Panc1 (cell line): Measurements from ENCODE around the gene CFAP298. TPM values are rescaled to one million over a fixed set of nuclear protein-coding genes. Genes with fewer than 3 reads are reported as not detected.
A peak's percentile ranks its signal among the peaks of the same experiment; 100 is the strongest.

Experiments
- ATAC-seq: fragments of 200-7000 bp; cut with Tn5 transposase; 2 replicates; pipeline ENCODE4 v1.9.1; 2020; ENCODE audit warnings: mild to moderate bottlenecking, moderate library complexity
- BruUV-seq: library from RNA; stranded (reverse); fragments of 400-500 nt; replicated peaks from 2 replicates; lab custom pipeline; 2021; lab: Mats Ljungman, UMichigan
- CTCF ChIA-PET: fragments of 300-600 bp; sonication (Branson Sonifier 250); formaldehyde crosslinking; loops from one replicate; lab custom pipeline; 2022; ENCODE audit warnings: antibody characterized with exemption; lab: Charles Lee
- POLR2A ChIA-PET: fragments of 300-600 bp; sonication (Branson Sonifier 250); formaldehyde crosslinking; loops from one replicate; lab custom pipeline; 2022; ENCODE audit warnings: antibody characterized with exemption; lab: Charles Lee
- DNase-seq: peaks from one replicate; pipeline ENCODE4 v3.0.0-alpha.2; 2010; ENCODE audit warnings: low read depth, low spot score
- H3K27ac ChIP-seq: 2 replicates; pipeline ENCODE4 v1.5.1; 2011; ENCODE audit warnings: mild to moderate bottlenecking, low read length, inconsistent platforms
- H3K27me3 ChIP-seq: fragments of 200-500 bp; sonication (Bioruptor generic); 2 replicates; pipeline ENCODE4 v1.6.0; 2014; ENCODE audit warnings: low read length, inconsistent platforms; ENCODE audit not compliant: control insufficient read depth, insufficient read depth
- H3K36me3 ChIP-seq: fragments of 200-500 bp; sonication (Bioruptor generic); 2 replicates; pipeline ENCODE4 v1.5.1; 2014; ENCODE audit warnings: inconsistent platforms, mild to moderate bottlenecking, low read length, moderate library complexity; ENCODE audit not compliant: control insufficient read depth, insufficient read depth
- H3K4me1 ChIP-seq: 2 replicates; pipeline ENCODE4 v1.5.1; 2011; ENCODE audit warnings: inconsistent platforms, mild to moderate bottlenecking, low read length, moderate library complexity; ENCODE audit not compliant: control insufficient read depth, insufficient read depth
- H3K4me3 ChIP-seq, 2 experiments: 2 replicates each; pipeline ENCODE4 v1.5.1; 2011 to 2012; ENCODE audit warnings: low read depth in 2 of 2, low read length in 2 of 2, mild to moderate bottlenecking in 2 of 2, inconsistent platforms in 1 of 2, moderate library complexity in 1 of 2
- H3K9me3 ChIP-seq: fragments of 200-500 bp; sonication (Bioruptor generic); 2 replicates; pipeline ENCODE4 v1.5.1; 2014; ENCODE audit warnings: low read depth, mild to moderate bottlenecking, inconsistent platforms, low read length, moderate library complexity; ENCODE audit not compliant: control insufficient read depth, insufficient read depth
- POLR2AphosphoS5 ChIP-seq: IDR thresholded peaks from 2 replicates; pipeline ENCODE4 v1.6.1; 2012; ENCODE audit warnings: mild to moderate bottlenecking, low read depth, low read length, moderate library complexity
- REST ChIP-seq, 2 experiments: IDR thresholded peaks; 2 replicates each; pipeline ENCODE4 v1.6.1; 2011 to 2012; ENCODE audit warnings: low read depth in 2 of 2, control low read depth in 1 of 2, low read length in 1 of 2, mild to moderate bottlenecking in 1 of 2, moderate library complexity in 1 of 2; ENCODE audit not compliant: insufficient read depth in 1 of 2
- SIN3A ChIP-seq: IDR thresholded peaks from 2 replicates; pipeline ENCODE4 v1.6.1; 2012; ENCODE audit warnings: low read depth, mild to moderate bottlenecking, low read length, moderate library complexity, borderline replicate concordance; ENCODE audit not compliant: insufficient read depth
- TCF7L2 ChIP-seq: IDR thresholded peaks from 2 replicates; pipeline ENCODE4 v1.6.1; 2011; ENCODE audit warnings: mild to moderate bottlenecking, low read depth, low read length, inconsistent platforms
- in situ Hi-C: cut with HindIII; loops from 2 replicates; pipeline ENCODE4 v1.10.0; 2016; ENCODE audit warnings: low sequenced_read_pairs, low pct_unique_long_range_greater_than_20kb
- intact Hi-C: fragments of 100-400 bp; cut with micrococcal nuclease; formaldehyde crosslinking; loops from one replicate; pipeline ENCODE4 v1.10.0; 2022; ENCODE audit not compliant: unreplicated experiment
- total RNA-seq: library from RNA; stranded (reverse); gene quantifications from one replicate; pipeline ENCODE4 v1.2.1, GENCODE V29; 2021; ENCODE audit not compliant: unreplicated experiment
- TF ChIP-seq, protein P1 (sequence below): fragments of 450-650 bp; IDR thresholded peaks from 2 replicates; pipeline ENCODE4 v1.5.1; 2017; ENCODE audit warnings: mild to moderate bottlenecking

The CFAP298 gene
- total RNA-seq, 1 experiment from 2014 or later, result 42.0 TPM

GRCh38 chr21:32574946-32575925, 36.9 kb downstream of the CFAP298 start:
- no peak for TF ChIP-seq POLR2AphosphoS5
- no peak for TF ChIP-seq SIN3A
- TF ChIP-seq TCF7L2, result no peak
- no peak for TF ChIP-seq REST (IDR thresholded peaks at IDR 0.05; ENCODE audit: insufficient read depth in 1 of 2, low read depth in 2 of 2, low read length in 1 of 2)
- TF ChIP-seq, protein P1, sequence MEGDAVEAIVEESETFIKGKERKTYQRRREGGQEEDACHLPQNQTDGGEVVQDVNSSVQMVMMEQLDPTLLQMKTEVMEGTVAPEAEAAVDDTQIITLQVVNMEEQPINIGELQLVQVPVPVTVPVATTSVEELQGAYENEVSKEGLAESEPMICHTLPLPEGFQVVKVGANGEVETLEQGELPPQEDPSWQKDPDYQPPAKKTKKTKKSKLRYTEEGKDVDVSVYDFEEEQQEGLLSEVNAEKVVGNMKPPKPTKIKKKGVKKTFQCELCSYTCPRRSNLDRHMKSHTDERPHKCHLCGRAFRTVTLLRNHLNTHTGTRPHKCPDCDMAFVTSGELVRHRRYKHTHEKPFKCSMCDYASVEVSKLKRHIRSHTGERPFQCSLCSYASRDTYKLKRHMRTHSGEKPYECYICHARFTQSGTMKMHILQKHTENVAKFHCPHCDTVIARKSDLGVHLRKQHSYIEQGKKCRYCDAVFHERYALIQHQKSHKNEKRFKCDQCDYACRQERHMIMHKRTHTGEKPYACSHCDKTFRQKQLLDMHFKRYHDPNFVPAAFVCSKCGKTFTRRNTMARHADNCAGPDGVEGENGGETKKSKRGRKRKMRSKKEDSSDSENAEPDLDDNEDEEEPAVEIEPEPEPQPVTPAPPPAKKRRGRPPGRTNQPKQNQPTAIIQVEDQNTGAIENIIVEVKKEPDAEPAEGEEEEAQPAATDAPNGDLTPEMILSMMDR, result no peak
- Histone ChIP-seq H3K27me3 (peaks cover 2% of the 10 kb centered on the region; the same call in 1 of the 2 replicates), H3K27ac (no peak overlapping the region), H3K9me3 (no peaks in the 10 kb centered on the region), H3K4me3 (no peak overlapping the region), H3K36me3 (no peaks in the 10 kb centered on the region), H3K4me1 (no peaks in the 10 kb centered on the region)
- ChIA-PET CTCF (no interaction called here), POLR2A (no interaction called here)
- intact Hi-C loops, result no loop called here
- no TSS peak for BruUV-seq
- 0 out of 2 replicates have a peak, but pooled peaks have one; percentile 40 for ATAC-seq
- no peak for DNase-seq
- in situ Hi-C loops, result no loop called here

GRCh38 chr21:32572574-32573420, 39.4 kb downstream of the CFAP298 start:
- Histone ChIP-seq H3K4me1 (0 out of 2 replicates have a peak, but pooled peaks cover 2% of the 10 kb centered on the region), H3K27me3 (no peaks in the 10 kb centered on the region), H3K4me3 (no peak overlapping the region), H3K36me3 (no peaks in the 10 kb centered on the region), H3K9me3 (no peaks in the 10 kb centered on the region), H3K27ac (no peak overlapping the region)
- ChIA-PET POLR2A (no interaction called here), CTCF (no interaction called here)
- in situ Hi-C loops, result no loop called here
- DNase-seq (no peak), ATAC-seq (no peak)
- TF ChIP-seq TCF7L2 (no peak), POLR2AphosphoS5 (no peak), REST (IDR thresholded peaks at IDR 0.05; ENCODE audit: insufficient read depth in 1 of 2, low read depth in 2 of 2, low read length in 1 of 2) (no peak), SIN3A (no peak)
- TF ChIP-seq, protein P1, result no peak
- intact Hi-C loops, result no loop called here
- BruUV-seq, result no TSS peak
